Fibroblast of pulmonary artery (primary cell): ENCODE results near the gene SLC22A4.

Experiments used
- DNase-seq: peaks from one replicate; pipeline ENCODE4 v3.0.0-alpha.2; 2010; ENCODE audit warnings: low read depth
- H3K4me3 ChIP-seq: replicated peaks from 2 replicates; pipeline ENCODE4 v1.5.1; 2011; ENCODE audit warnings: low read depth, mild to moderate bottlenecking, control low read depth, low read length, moderate library complexity
- CTCF ChIP-seq: IDR thresholded peaks from 2 replicates; pipeline ENCODE4 v1.5.1; 2011; ENCODE audit warnings: mild to moderate bottlenecking, control low read depth, low read length, inconsistent platforms; ENCODE audit errors: missing control alignments

SLC22A4 gene

GRCh38 chr5:132377738-132378137 is 83.5 kb downstream of the SLC22A4 start:
- H3K4me3 ChIP-seq = no peak overlapping the region
- no peak for TF ChIP-seq CTCF

GRCh38 chr5:132378580-132378979 is 84.4 kb downstream of the SLC22A4 start:
- H3K4me3 ChIP-seq = no peak overlapping the region
- no peak for DNase-seq
- no peak for TF ChIP-seq CTCF

More at GRCh38 chr5:132377738-132378137, 83.5 kb downstream of the SLC22A4 start:
- no peak for DNase-seq

- no peak for TF ChIP-seq CTCF
- DNase-seq = no peak
- H3K4me3 ChIP-seq = no peak overlapping the region
Observed at GRCh38 chr5:132380047-132380446, 85.9 kb downstream of the SLC22A4 start.

DNA sequence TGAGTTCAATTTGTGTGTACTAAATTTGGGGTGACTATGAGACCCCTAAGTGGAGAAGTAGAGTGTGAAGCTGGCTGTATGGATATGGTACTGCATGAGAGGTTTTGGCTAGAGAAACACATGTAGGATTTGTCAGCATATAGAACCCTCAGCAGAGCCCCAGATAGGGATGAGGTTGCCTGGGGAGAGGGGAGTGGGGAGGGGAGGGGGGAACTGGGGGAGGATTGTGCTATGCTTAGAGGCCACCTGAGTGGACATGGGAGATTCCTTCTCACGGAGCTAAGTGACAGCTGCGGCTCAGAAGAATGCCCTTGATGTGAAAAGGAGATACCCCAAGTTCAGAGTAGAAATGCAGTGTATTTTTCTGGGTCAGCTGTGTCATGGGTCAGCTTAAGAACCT is 86.5 kb downstream of the SLC22A4 start:
- H3K4me3 ChIP-seq = no peak overlapping the region
- no peak for DNase-seq
- no peak for TF ChIP-seq CTCF

DNA sequence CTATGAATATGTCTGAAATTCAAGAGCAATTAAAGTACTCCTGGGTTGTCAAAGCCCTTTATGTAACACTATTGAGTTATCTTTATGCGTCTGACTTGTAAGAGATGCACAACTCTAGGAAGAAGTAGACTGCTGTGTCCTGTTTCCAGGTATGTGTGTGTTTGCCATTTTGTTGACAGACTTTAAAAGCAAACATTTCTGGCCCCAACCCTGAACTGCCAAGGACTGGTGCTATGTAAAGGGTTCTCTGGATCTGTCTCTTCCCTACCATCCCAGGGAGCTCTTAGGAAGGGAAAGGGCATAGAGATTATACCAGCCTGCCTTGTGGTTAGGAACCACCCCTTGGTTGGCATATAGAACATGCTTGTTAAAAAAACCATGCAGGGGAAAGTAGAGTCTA is 87.4 kb downstream of the SLC22A4 start:
- DNase-seq = no peak
- no peak overlapping the region for H3K4me3 ChIP-seq
- TF ChIP-seq CTCF = no peak

GRCh38 chr5:132383261-132383660 is 89.1 kb downstream of the SLC22A4 start:
- peak; percentile 43 for DNase-seq
- no peak for TF ChIP-seq CTCF
- H3K4me3 ChIP-seq = no peak overlapping the region

DNA sequence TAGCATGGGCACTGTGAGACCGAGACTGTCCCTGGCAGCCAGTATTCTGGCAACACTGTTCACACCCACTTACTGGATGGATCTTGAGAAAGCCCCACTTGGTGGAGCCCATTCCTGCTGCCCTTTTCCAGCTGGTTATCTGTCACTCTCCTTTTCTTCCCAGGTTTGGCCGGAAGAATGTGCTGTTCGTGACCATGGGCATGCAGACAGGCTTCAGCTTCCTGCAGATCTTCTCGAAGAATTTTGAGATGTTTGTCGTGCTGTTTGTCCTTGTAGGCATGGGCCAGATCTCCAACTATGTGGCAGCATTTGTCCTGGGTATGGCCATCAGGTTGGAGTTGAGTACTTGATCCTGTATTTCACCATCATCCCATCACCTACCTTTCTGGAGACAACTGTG is 89.8 kb downstream of the SLC22A4 start:
- no peak overlapping the region for H3K4me3 ChIP-seq
- no peak for TF ChIP-seq CTCF
- DNase-seq = no peak
